Smooth muscle cell (in vitro differentiated cells): ENCODE data around the gene AGR3. TPM values are rescaled to one million over a fixed set of nuclear protein-coding genes. Genes with fewer than 3 reads are reported as not detected.

Source experiments
- DNase-seq: peaks from one replicate; lab custom pipeline; 2025; ENCODE audit not compliant: unreplicated experiment; lab: John Stamatoyannopoulos, UW
- H2AFZ ChIP-seq: fragments of 200-600 bp; sonication (generic); 2 replicates; pipeline ENCODE4 v1.6.0; 2016; ENCODE audit warnings: antibody characterized with exemption, low read depth, mild to moderate bottlenecking
- H3F3A ChIP-seq: fragments of 200-600 bp; sonication (generic); 2 replicates; pipeline ENCODE4 v1.6.0; 2017; ENCODE audit warnings: antibody characterized with exemption, low read depth
- H3K27ac ChIP-seq: fragments of 200-600 bp; sonication (generic); 2 replicates; pipeline ENCODE4 v1.5.1; 2016; ENCODE audit warnings: low read depth, mild to moderate bottlenecking
- H3K27me3 ChIP-seq: fragments of 200-600 bp; sonication (generic); 2 replicates; pipeline ENCODE4 v1.6.1; 2016; ENCODE audit warnings: low read depth, mild to moderate bottlenecking
- H3K36me3 ChIP-seq: fragments of 200-600 bp; sonication (generic); 2 replicates; pipeline ENCODE4 v1.5.1; 2016; ENCODE audit warnings: low read depth
- H3K4me1 ChIP-seq: fragments of 200-600 bp; sonication (generic); 2 replicates; pipeline ENCODE4 v1.5.1; 2016; ENCODE audit warnings: low read depth
- H3K4me2 ChIP-seq: fragments of 200-600 bp; sonication (generic); 2 replicates; pipeline ENCODE4 v1.6.0; 2016; ENCODE audit warnings: mild to moderate bottlenecking
- H3K4me3 ChIP-seq: fragments of 200-600 bp; sonication (generic); 2 replicates; pipeline ENCODE4 v1.5.1; 2016; ENCODE audit warnings: mild to moderate bottlenecking
- H3K79me2 ChIP-seq: fragments of 200-600 bp; sonication (generic); 2 replicates; pipeline ENCODE4 v1.6.0; 2016; ENCODE audit warnings: low read depth, mild to moderate bottlenecking
- H3K9ac ChIP-seq: fragments of 200-600 bp; sonication (generic); 2 replicates; pipeline ENCODE4 v1.6.0; 2016; ENCODE audit warnings: low read depth
- H3K9me3 ChIP-seq: fragments of 200-600 bp; sonication (generic); replicated peaks from 2 replicates; pipeline ENCODE4 v1.5.1; 2016; ENCODE audit warnings: low read depth
- H4K20me1 ChIP-seq: fragments of 200-600 bp; sonication (generic); 2 replicates; pipeline ENCODE4 v1.6.0; 2016; ENCODE audit warnings: low read depth
- WGBS: methylation state at CpG from one replicate; pipeline ENCODE4 v1.1.7; 2016; ENCODE audit warnings: low lambda C conversion rate; 5-methylcytosine and 5-hydroxymethylcytosine counted together
- polyA plus RNA-seq: library from polyadenylated mRNA; unstranded; fragments of >200 nt; fragmentation: Nextera tagmentation; extraction: Ambion mirVana; gene quantifications from 2 replicates; pipeline ENCODE4 v1.2.1, GENCODE V29; 2016
- total RNA-seq: library from RNA; depleted of rRNA; stranded (reverse); fragments of >200 nt; gene quantifications from 2 replicates; pipeline ENCODE4 v1.2.3, GENCODE V29; 2014
- TF ChIP-seq, protein P1 (sequence below): fragments of 200-600 bp; sonication (generic); IDR thresholded peaks from 2 replicates; pipeline ENCODE4 v1.5.1; 2017; ENCODE audit warnings: borderline replicate concordance, mild to moderate bottlenecking, antibody characterized with exemption; ENCODE audit not compliant: insufficient read depth, poor library complexity, severe bottlenecking

The AGR3 gene
- total and polyA plus RNA-seq, 2 experiments from 2014 or later = not detected

- H3K79me2 ChIP-seq = no peaks in the 10 kb centered on the region
- H3K4me2 ChIP-seq = no peak overlapping the region
- no peaks in the 10 kb centered on the region for H4K20me1 ChIP-seq
- H3K4me3 ChIP-seq = no peak overlapping the region
- no peaks in the 10 kb centered on the region for H3K9me3 ChIP-seq
- no peaks in the 10 kb centered on the region for H3F3A ChIP-seq
- H2AFZ ChIP-seq = no peak overlapping the region
- WGBS = 51% methylated on average over 2 of the region's 2 CpGs
- DNase-seq = no peak
- TF ChIP-seq, protein P1, sequence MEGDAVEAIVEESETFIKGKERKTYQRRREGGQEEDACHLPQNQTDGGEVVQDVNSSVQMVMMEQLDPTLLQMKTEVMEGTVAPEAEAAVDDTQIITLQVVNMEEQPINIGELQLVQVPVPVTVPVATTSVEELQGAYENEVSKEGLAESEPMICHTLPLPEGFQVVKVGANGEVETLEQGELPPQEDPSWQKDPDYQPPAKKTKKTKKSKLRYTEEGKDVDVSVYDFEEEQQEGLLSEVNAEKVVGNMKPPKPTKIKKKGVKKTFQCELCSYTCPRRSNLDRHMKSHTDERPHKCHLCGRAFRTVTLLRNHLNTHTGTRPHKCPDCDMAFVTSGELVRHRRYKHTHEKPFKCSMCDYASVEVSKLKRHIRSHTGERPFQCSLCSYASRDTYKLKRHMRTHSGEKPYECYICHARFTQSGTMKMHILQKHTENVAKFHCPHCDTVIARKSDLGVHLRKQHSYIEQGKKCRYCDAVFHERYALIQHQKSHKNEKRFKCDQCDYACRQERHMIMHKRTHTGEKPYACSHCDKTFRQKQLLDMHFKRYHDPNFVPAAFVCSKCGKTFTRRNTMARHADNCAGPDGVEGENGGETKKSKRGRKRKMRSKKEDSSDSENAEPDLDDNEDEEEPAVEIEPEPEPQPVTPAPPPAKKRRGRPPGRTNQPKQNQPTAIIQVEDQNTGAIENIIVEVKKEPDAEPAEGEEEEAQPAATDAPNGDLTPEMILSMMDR = no peak
- H3K36me3 ChIP-seq = no peaks in the 10 kb centered on the region
- H3K27me3 ChIP-seq = no peaks in the 10 kb centered on the region
- H3K9ac ChIP-seq = no peak overlapping the region
- no peaks in the 10 kb centered on the region for H3K4me1 ChIP-seq
- H3K27ac ChIP-seq = no peak overlapping the region
Observed at GRCh38 chr7:16851829-16852228, 30.0 kb downstream of the AGR3 start.

- Histone ChIP-seq H3K27me3 (no peaks in the 10 kb centered on the region), H3K27ac (no peak overlapping the region), H3K4me2 (no peak overlapping the region), H3F3A (no peaks in the 10 kb centered on the region), H3K4me3 (no peak overlapping the region), H3K79me2 (no peaks in the 10 kb centered on the region), H2AFZ (no peak overlapping the region), H4K20me1 (no peaks in the 10 kb centered on the region), H3K36me3 (no peaks in the 10 kb centered on the region), H3K9ac (no peak overlapping the region), H3K9me3 (no peaks in the 10 kb centered on the region), H3K4me1 (no peaks in the 10 kb centered on the region)
- TF ChIP-seq, protein P1 = no peak
- no peak for DNase-seq
- 95% methylated on average over 41 of the region's 44 CpGs for WGBS
Observed at GRCh38 chr7:16850614-16851466, 30.9 kb downstream of the AGR3 start.

DNA sequence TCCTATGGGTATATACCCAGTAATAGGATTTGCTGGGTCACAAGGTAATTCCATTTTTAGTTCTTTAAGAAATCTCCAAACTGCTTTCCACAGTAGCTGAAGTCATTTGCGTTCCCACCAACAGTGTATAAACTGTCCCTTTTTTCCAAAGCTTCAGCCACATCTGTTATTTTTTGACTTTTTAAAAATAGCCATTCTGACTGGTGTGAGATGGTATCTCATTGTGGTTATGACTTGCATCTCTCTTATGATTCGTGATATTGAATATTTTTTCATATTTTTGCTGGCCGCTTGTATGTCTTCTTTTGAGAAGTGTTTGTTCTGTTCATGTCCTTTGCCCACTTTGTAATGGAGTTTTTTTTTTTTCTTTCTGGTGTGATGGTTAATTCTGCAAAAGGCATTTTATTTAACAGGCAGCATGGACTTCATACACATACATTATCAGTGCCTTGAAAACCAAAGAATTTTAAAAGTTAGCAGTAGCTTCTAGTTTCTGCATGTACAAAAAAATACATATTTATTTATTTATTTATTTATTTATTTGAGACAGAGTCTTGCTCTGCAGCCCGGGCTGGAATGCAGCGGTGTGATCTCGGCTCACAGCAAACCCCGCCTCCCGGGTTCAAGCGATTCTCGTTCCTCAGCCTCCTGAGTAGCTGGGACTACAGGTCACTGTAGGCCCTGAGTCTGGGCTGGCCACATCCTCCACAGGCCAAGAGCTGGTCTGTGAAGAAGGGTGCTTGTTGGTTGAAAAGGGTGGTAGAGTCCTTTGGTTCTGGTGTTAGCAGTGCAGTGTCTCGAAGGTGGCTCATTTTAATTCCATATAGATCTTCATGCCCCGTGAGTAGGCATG lies 32.3 kb downstream of the AGR3 start:
- no peaks in the 10 kb centered on the region for H3K4me1 ChIP-seq
- no peaks in the 10 kb centered on the region for H3F3A ChIP-seq
- H3K27me3 ChIP-seq = no peaks in the 10 kb centered on the region
- no peaks in the 10 kb centered on the region for H4K20me1 ChIP-seq
- no peak overlapping the region for H3K9ac ChIP-seq
- H3K36me3 ChIP-seq = no peaks in the 10 kb centered on the region
- H2AFZ ChIP-seq = no peak overlapping the region
- TF ChIP-seq, protein P1 = no peak
- DNase-seq = no peak
- H3K4me3 ChIP-seq = no peak overlapping the region
- H3K27ac ChIP-seq = no peak overlapping the region
- H3K9me3 ChIP-seq = no peaks in the 10 kb centered on the region
- WGBS = 94% methylated on average over 12 of the region's 12 CpGs
- no peaks in the 10 kb centered on the region for H3K79me2 ChIP-seq
- no peak overlapping the region for H3K4me2 ChIP-seq
